ENCODE measurements around the gene PROS1.
"Not testable (repeated sequence)": the region's sequence is repeated elsewhere in the genome, so short reads cannot be mapped to it uniquely, and the experiment has no call there.

The PROS1 gene

DNA sequence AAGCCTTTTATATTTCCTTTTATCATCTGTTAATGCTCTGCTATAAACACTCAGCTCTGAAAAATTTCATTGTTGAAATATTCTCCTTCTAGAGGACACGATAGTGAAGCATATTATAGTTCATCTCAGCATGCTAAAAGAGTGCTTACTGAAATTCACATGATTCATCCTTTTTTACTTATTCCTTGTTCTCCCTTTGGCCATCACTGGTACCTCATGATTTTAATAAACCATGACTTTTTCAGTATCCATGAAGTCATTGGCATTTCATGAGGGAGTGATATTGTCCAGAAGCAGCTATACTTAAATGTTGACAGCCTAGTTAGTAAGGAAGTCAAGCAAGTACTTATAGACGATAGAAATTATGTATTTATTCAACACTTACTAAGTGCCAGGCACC is 112.7 kb downstream of the PROS1 start:
- DNase-seq: no peak

DNA sequence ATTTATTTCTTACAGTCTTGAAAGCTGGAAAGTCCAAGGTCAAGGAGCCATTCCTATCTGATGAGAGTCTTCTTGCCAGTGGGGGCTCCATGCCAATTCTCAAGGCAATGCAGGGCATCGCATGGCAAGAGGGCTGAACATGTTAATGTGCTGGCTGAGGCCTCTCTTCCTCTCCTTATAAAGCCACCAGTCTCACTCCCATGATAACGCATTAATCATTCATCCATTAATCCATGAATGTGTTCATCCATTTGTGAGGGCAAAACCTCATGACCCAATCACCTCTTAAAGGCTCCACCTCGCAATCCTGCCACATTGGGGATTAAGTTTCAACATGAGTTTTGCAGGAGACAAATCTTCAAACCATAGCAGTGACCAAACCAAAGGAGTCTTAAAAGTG is 118.3 kb downstream of the PROS1 start:
- DNase-seq: no peak

DNA sequence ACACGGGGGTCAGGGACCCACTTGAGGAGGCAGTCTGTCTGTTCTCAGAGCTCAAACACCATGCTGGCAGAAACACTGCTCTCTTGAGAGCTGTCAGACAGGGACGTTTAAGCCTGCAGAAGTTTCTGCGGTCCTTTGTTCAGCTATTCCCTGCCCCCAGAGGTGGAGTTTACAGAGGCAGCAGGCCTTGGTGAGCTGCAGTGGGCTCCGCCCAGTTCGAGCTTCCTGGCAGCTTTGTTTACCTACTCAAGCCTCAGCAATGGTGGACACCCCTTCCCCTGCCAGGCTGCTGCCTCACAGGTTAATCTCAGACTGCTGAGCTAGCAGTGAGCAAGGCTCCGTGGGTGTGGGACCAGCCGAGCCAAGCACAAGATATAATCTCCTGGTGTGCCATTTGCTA is 121.5 kb downstream of the PROS1 start:
- DNase-seq: not testable (repeated sequence)

DNA sequence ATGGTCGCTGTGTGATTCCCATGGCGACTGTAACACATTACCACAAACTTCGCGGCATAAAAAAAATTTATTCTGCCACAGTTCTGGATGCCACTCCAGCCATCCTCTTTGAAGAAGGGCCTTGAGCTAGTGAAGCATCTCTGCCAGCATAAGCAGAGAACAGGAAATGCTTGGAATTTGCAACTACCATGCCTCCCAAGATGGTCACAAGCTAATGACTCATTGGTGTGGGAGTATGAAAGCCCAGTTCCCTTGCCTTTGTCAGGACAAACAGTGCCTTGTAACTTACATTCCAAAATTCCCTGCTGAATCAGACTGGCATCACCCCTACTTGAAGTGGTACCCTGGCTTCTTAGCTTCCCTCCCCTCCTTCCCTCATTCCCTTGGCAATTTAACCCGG is 129.7 kb downstream of the PROS1 start:
- no peak for DNase-seq

DNA sequence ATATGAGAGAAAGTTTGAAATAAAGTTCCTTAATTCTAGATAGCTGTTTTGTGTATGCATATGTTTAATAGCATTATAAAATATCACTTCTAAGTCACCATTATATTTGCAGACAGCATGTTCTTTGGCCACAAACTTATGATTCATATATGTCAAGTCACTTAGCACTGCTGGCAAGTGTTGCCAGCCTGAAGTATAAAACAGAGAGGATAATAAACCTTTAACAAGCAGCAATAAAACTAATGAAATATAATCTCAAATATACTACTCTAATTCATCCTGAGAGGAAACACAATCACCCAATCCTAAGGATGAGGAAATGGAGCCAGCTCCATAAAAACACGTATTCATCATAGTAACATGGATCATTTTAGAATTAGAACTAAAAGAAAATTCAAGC is 134.5 kb downstream of the PROS1 start:
- not testable (repeated sequence) for DNase-seq
